Measurements from ENCODE around the gene PIAS1. TPM values are rescaled to one million over a fixed set of nuclear protein-coding genes. Genes with fewer than 3 reads are reported as not detected.
"Not testable (repeated sequence)": the region's sequence is repeated elsewhere in the genome, so short reads cannot be mapped to it uniquely, and the experiment has no call there.

The PIAS1 gene
- total RNA-seq, 2 experiments from 2014 or later = 41.7 to 53.3 TPM

DNA sequence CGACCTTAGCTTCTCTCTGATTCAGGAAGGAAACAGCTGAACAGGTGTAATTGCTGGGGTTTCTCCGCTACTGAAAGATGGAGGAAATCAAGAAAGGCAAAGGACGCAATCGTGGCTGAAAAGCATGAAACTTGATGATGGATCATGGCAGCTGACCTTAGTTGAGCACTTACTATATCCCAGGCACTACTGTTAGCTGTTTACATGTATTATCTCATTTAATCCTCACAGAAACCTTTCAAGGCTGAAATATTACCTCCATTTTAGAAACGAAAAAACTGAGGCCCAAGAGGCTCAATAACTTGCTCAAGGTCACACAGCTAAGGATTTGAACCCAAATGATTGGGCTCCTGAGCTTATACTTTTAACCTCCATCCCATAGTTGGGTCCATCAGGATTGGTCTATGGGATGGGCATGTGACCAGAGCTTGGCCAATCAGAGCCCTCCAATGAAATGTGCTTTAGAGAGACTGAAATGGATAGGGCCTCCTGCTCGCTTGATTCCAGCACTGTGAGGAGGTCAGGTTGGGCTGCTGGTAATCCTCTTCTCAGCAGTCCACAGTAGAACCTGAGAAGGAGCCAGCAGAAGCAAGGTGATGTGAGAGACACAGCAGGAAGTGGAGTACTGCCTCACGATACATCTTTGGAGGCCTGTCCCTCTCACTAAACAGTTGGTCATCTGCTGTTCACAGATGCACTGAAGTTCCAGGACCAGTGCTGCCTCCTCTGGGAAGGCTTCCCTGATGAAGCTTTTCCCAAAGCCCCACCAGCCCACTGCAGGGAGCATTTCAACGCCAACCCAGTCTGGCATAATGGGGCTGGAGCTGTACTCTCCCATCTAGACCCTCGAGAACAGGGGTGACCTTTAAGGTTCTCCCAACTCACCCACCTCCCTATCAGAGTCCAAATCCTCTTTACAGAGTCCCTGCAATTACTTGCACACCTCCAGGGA, 165.0 kb downstream of the PIAS1 start:
- CTCF ChIA-PET = interaction anchor here (1.6 kb wide), 1 partner anchor 8 kb away, joined by 5 read pairs; no protein-coding TSS in a partner anchor
- Mint-ChIP-seq H3K4me1 (peaks cover 8% of the 10 kb centered on the region), H3K9me3 (no peaks in the 10 kb centered on the region), H3K4me3 (no peak overlapping the region), H3K27me3 (no peaks in the 10 kb centered on the region), H3K27ac (peak overlapping the region; percentile 25), H3K36me3 (ENCODE audit: low read depth) (peaks cover 25% of the 10 kb centered on the region)
- no peak for DNase-seq
- POLR2A ChIA-PET = no interaction called here

DNA sequence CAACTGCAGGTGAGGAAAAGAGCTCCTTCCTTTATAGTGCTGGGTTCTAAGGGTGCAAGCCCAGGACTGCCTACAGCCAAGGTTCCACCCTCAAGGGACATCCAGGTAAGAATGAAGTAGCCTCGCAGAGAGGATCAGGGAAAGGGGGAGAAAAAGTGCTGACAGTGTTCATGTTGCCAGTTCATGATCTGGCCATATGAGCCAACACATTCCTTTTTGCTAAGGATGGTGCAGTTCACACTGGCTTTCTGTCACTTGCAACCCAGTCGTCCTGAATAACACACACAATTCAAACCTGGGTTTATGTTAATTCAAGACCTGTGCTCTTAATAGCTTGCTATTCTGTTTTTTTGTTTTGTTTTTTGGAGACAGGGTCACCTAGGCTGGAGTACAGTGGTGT, 166.4 kb downstream of the PIAS1 start:
- POLR2A ChIA-PET = no interaction called here
- CTCF ChIA-PET = interaction anchor here (1.6 kb wide), 1 partner anchor 9 kb away, joined by 5 read pairs; no protein-coding TSS in a partner anchor
- no peaks in the 10 kb centered on the region for H3K9me3 Mint-ChIP-seq

DNA sequence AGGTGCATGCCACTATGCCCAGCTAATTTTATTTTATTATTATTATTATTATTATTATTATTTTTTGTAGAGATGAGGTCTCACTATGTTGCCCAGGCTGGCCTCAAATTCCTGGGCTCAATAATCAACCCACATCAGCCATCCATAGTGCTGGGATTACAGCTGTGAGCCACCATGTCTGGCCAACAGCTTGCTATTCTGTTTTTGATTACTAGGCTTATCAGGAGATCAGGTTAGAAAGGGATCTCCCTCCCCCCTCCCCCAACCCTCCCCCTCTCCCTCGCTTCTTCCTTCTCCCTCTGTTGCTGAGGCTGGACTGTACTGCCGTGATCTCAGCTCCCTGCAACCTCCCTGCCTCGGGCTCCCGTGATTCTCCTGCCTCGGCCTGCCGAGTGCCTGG, 166.9 kb downstream of the PIAS1 start:
- H3K4me3 Mint-ChIP-seq = no peak overlapping the region
- DNase-seq = no peak
- H3K36me3 Mint-ChIP-seq (ENCODE audit: low read depth) = peaks cover 26% of the 10 kb centered on the region
- peaks cover 20% of the 10 kb centered on the region for H3K4me1 Mint-ChIP-seq
- POLR2A ChIA-PET = no interaction called here
- no peaks in the 10 kb centered on the region for H3K27me3 Mint-ChIP-seq
- CTCF ChIA-PET = interaction anchor here (1.6 kb wide), 1 partner anchor 10 kb away, joined by 5 read pairs; no protein-coding TSS in a partner anchor
- no peaks in the 10 kb centered on the region for H3K9me3 Mint-ChIP-seq
- H3K27ac Mint-ChIP-seq = no peak overlapping the region

More for the DNA sequence above, 166.4 kb downstream of the PIAS1 start:
- Mint-ChIP-seq H3K4me1 (peaks cover 19% of the 10 kb centered on the region), H3K4me3 (no peak overlapping the region), H3K36me3 (ENCODE audit: low read depth) (peaks cover 28% of the 10 kb centered on the region), H3K27me3 (no peaks in the 10 kb centered on the region), H3K27ac (no peak overlapping the region)
- no peak for DNase-seq

DNA sequence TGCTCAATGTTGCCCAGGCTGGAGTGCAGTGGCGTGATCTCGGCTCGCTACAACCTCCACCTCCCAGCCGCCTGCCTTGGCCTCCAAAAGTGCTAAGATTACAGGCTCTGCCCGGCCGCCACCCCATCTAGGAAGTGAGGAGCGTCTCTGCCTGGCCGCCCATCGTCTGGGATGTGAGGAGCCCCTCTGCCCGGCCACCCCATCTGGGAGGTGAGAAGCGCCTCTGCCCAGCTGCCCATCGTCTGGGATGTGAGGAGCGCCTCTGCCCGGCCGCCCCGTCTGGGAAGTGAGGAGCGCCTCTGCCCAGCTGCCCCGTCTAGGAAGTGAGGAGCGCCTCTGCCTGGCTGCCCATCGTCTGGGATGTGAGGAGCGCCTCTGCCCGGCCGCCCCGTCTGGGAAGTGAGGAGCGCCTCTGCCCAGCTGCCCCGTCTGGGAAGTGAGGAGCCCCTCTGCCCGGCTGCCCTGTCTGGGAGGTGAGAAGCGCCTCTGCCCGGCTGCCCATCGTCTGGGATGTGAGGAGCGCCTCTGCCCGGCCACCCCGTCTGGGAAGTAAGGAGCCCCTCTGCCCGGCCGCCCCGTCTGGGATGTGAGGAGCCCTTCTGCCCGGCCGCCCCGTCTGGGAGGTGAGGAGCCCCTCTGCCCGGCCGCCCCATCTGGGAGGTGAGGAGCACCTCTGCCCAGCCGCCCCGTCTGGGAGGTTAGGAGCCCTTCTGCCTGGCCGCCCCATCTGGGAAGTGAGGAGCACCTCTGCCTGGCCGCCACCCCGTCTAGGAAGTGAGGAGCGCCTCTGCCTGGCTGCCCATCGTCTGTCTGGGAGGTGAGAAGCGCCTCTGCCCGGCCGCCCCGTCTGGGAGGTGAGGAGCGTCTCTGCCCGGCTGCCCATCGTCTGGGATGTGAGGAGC, 167.7 kb downstream of the PIAS1 start:
- Mint-ChIP-seq H3K4me1 (peaks cover 24% of the 10 kb centered on the region), H3K36me3 (ENCODE audit: low read depth) (peaks cover 26% of the 10 kb centered on the region)
- H3K9me3 Mint-ChIP-seq, H3K4me3 Mint-ChIP-seq, CTCF ChIA-PET, H3K27me3 Mint-ChIP-seq, DNase-seq, H3K27ac Mint-ChIP-seq, POLR2A ChIA-PET: not testable (repeated sequence)

DNA sequence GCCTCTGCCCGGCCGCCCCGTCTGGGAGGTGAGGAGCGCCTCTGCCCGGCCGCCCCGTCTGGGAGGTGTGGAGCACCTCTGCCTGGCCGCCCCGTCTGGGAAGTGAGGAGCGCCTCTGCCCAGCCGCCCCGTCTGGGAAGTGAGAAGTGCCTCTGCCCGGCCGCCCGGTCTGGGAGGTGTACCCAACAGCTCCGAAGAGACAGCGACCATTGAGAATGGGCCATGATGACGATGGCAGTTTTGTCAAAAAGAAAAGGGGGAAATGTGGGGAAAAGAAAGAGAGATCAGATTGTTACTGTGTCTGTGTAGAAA, 168.3 kb downstream of the PIAS1 start:
- CTCF ChIA-PET, H3K27ac Mint-ChIP-seq, POLR2A ChIA-PET, H3K4me3 Mint-ChIP-seq, H3K27me3 Mint-ChIP-seq, H3K9me3 Mint-ChIP-seq, DNase-seq: not testable (repeated sequence)
- Mint-ChIP-seq H3K36me3 (ENCODE audit: low read depth) (peaks cover 24% of the 10 kb centered on the region), H3K4me1 (peaks cover 28% of the 10 kb centered on the region)

DNA sequence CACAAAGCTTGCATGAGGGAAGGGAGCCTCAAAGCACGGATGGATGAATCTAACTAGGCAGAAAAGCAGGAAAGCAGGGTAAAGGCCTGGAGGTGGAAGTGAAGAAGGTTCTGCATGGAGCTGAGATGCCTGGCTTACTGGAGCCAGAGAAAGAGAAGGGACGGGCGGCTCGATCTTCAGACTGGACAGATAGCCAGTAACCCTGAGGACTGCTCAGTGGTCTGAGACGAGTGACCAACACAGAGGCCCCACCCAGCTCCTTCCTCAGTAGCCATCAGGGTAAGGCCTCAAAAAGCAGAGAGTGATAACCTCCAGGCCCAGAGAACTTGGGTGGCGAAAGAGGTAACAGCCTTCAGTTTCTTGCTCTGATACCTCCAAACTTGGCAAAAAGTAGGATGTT, 169.1 kb downstream of the PIAS1 start:
- Mint-ChIP-seq H3K36me3 (ENCODE audit: low read depth) (peaks cover 24% of the 10 kb centered on the region), H3K4me1 (peaks cover 36% of the 10 kb centered on the region)

DNA sequence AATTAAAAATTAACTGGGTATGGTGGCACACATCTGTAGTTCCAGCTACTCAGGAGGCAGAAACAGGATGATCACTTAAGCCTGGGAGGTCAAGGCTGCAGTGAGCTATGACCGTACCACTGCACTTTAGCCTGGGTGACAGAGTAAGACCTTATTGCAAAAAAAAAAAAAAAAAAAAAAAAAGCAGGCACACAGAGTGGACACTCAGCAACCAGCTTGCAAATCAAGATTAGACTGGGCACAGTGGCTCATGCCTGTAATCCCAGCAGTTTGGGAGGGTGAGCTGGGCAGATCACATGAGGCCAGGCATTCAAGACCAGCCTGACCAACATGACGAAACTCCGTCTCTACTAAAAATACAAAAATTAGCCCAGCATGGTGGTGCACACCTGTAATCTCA, 170.0 kb downstream of the PIAS1 start:
- Mint-ChIP-seq H3K9me3 (no peaks in the 10 kb centered on the region), H3K4me1 (peaks cover 43% of the 10 kb centered on the region), H3K27me3 (no peaks in the 10 kb centered on the region), H3K27ac (no peak overlapping the region), H3K36me3 (ENCODE audit: low read depth) (peaks cover 20% of the 10 kb centered on the region), H3K4me3 (no peak overlapping the region)
- DNase-seq = no peak
- ChIA-PET CTCF (interaction anchor here (0.6 to 1.7 kb wide), 4 partner anchors 14 to 394 kb away, joined by 3 to 5 read pairs (median 4); no protein-coding TSS in a partner anchor), POLR2A (no interaction called here)

More for the DNA sequence above, 169.1 kb downstream of the PIAS1 start:
- DNase-seq = no peak
- ChIA-PET POLR2A (no interaction called here), CTCF (no interaction called here)
- Mint-ChIP-seq H3K9me3 (no peaks in the 10 kb centered on the region), H3K27me3 (no peaks in the 10 kb centered on the region), H3K27ac (no peak overlapping the region), H3K4me3 (no peak overlapping the region)

DNA sequence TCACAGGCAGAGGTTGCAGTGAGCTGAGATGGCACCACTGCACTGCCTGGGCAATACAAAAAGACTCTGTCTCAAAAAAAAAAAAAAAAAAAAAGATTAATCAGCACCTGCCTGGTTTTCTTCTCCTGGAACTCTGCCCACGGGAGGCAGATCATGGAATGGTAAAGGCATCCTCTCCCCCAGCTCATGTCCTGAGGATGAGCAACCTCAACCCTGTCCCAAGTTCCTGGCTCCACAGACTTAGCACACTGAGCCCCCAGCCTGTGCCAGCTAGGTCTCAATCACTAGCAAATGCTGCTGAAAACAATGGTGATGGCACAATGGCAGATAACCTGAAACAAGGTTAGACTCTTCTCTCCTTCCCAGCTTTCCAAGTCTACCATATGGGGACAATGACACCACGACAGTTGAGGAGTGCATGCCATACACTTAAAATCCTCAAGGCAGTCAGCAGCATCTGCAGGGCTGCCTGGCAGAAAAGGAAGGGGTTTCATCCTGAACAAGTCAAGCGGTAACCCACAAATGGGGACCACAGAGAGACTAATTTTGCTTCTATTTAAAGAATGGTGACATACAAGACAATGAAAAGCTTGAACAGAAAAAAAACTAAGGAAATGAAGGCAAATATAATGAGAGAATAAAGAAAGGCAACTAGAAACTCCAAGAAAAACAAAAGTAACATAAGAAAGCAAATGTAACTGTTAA, 170.6 kb downstream of the PIAS1 start:
- Mint-ChIP-seq H3K4me1 (peaks cover 43% of the 10 kb centered on the region), H3K4me3 (peak overlapping the region; percentile 12), H3K36me3 (ENCODE audit: low read depth) (peaks cover 20% of the 10 kb centered on the region), H3K9me3 (no peaks in the 10 kb centered on the region), H3K27ac (peak overlapping the region; percentile 43), H3K27me3 (no peaks in the 10 kb centered on the region)
- DNase-seq = peak; percentile 42
- ChIA-PET POLR2A (no interaction called here), CTCF (interaction anchor here (0.6 to 1.7 kb wide), 4 partner anchors 14 to 394 kb away, joined by 3 to 6 read pairs (median 5); no protein-coding TSS in a partner anchor)

DNA sequence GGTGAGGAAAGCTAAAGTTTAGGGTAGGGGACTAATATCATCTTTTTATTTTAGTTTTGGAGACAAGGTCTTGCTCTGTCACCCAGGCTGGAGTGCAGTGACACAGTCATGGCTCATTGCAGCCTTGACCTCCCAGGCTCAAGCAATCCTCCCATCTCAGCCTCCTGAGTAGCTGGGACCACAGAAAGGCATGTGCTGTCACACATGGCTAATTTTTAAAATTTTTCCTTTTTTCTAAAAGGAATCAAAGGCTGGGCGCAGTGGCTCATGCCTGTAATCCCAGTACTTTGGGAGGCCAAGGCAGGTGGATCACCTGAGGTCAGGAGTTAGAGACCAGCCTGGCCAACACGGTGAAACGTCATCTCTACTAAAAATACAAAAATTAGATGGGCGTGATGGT, 171.3 kb downstream of the PIAS1 start:
- H3K4me3 Mint-ChIP-seq, H3K9me3 Mint-ChIP-seq, DNase-seq, H3K27me3 Mint-ChIP-seq, POLR2A ChIA-PET, H3K27ac Mint-ChIP-seq: not testable (repeated sequence)
- H3K4me1 Mint-ChIP-seq = peaks cover 45% of the 10 kb centered on the region
- peaks cover 20% of the 10 kb centered on the region for H3K36me3 Mint-ChIP-seq (ENCODE audit: low read depth)
- CTCF ChIA-PET = interaction anchor here (1.7 kb wide), 1 partner anchor 15 kb away, joined by 5 read pairs; no protein-coding TSS in a partner anchor

DNA sequence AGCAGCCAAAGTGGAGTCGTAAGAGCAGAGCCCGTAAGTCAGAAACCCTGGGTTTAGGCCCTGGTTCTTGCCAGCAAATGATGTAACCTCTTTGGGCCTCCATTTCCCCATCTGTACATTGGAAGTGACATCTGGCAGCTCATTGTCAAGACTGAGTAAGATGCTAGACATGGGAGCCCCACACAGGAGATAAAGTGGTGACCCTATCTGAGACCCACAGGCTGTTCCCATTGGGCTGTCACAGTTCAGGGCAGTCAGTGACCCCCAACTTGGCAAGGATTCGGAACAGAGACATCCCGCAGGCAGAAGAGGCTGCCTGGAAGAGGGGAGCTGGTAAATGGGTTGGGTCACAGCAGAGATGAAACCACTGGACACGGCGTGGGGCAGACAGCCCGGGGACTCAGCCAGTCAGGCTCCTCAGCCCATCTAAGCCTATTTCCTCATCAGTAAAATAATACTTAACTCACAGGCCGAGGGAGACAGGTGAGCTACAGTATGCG, 173.6 kb downstream of the PIAS1 start:
- ChIA-PET POLR2A (no interaction called here), CTCF (interaction anchor here (0.6 kb wide), 2 partner anchors 23 to 33 kb away, joined by 3 to 7 read pairs; no protein-coding TSS in a partner anchor)
- Mint-ChIP-seq H3K27ac (peak overlapping the region; percentile 88), H3K4me1 (peaks cover 50% of the 10 kb centered on the region), H3K9me3 (no peaks in the 10 kb centered on the region), H3K27me3 (peaks cover 5% of the 10 kb centered on the region), H3K36me3 (ENCODE audit: low read depth) (peaks cover 18% of the 10 kb centered on the region), H3K4me3 (peak overlapping the region; percentile 86)
- DNase-seq = no peak

DNA sequence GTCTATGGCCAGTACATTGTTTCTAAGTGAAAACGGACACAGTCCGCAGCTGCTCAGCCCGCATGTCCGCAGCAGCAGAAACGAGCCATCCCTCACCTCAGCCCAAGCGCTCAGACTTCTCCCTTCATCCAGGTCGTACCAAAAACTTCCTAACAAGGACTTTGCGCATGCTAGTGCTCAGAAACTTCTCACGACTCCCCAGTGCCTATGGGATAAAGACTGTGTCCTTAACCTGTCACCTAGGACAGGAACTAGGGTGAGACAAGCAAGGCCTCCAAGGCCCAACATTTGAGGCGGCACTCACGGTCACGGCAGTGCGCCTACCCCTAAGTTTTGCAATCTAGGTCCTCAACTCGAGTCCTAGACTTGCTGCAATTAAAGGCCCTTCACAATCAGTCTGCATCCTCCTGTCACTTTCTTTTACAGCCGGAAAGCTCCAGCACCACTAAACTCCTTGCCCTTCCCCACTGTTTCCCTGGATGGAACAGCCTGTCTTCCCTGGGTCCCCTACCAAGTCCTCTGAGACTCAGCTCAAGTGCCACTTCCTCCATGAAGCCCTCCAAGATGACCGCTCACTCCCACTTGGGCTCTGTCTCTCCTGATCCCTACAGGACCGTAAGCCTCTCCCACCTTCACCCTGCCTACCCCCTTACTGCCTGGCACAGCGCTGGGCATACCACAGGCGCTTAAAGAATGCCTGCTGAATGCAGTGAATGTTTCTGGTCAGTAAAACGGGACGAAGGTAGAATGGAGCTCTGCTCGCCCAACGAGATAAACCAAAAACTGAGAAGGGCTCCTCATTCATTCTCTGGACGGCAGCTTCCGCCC, 174.2 kb downstream of the PIAS1 start:
- Mint-ChIP-seq H3K4me3 (peak overlapping the region; percentile 86), H3K36me3 (ENCODE audit: low read depth) (peaks cover 12% of the 10 kb centered on the region), H3K27ac (peak overlapping the region; percentile 88), H3K9me3 (no peaks in the 10 kb centered on the region), H3K4me1 (peaks cover 45% of the 10 kb centered on the region), H3K27me3 (peaks cover 5% of the 10 kb centered on the region)
- ChIA-PET POLR2A (interaction anchor here (0.6 kb wide), 1 partner anchor 25 kb away, joined by 3 read pairs; no protein-coding TSS in a partner anchor), CTCF (interaction anchor here (0.8 kb wide), 1 partner anchor 50 kb away, joined by 3 read pairs; the partner anchor contains the start of gene FEM1B)
- DNase-seq = no peak
